SU-DHL-6 (cell line): ENCODE results near the gene RGS3.

Source experiments
- H2AFZ ChIP-seq: fragments of 200-600 bp; sonication (generic); 2 replicates; pipeline ENCODE4 v1.6.1; 2014; ENCODE audit warnings: low read depth, mild to moderate bottlenecking, moderate library complexity, mixed read lengths, antibody characterized with exemption, low read length; ENCODE audit not compliant: severe bottlenecking
- H3F3A ChIP-seq: fragments of 200-600 bp; shearing (Covaris generic); 2 replicates; pipeline ENCODE4 v1.6.0; 2016; ENCODE audit warnings: antibody characterized with exemption, mild to moderate bottlenecking; ENCODE audit not compliant: insufficient read depth
- H3K27ac ChIP-seq: fragments of 200-600 bp; sonication (generic); 2 replicates; pipeline ENCODE4 v1.5.1; 2016; ENCODE audit warnings: low read depth, mild to moderate bottlenecking, low read length, moderate library complexity, mixed read lengths
- H3K27me3 ChIP-seq: fragments of 200-600 bp; sonication (generic), shearing (Covaris generic); 2 replicates; pipeline ENCODE4 v1.6.0; 2014; ENCODE audit warnings: mild to moderate bottlenecking, low read length
- H3K36me3 ChIP-seq: fragments of 200-600 bp; sonication (generic); 2 replicates; pipeline ENCODE4 v1.6.1; 2014; ENCODE audit warnings: mild to moderate bottlenecking, low read length, mixed read lengths
- H3K4me2 ChIP-seq: fragments of 300-600, 200-600 bp; shearing (Covaris generic), sonication (generic); 2 replicates; pipeline ENCODE4 v1.6.0; 2014; ENCODE audit warnings: low read length, low read depth, mild to moderate bottlenecking; ENCODE audit not compliant: poor library complexity, severe bottlenecking
- H3K4me3 ChIP-seq: fragments of 200-600 bp; sonication (generic); 2 replicates; pipeline ENCODE4 v1.5.1; 2014; ENCODE audit warnings: antibody characterized with exemption, low read length, mild to moderate bottlenecking, mixed read lengths; ENCODE audit not compliant: insufficient read depth, poor library complexity, severe bottlenecking
- H3K79me2 ChIP-seq: fragments of 200-600 bp; sonication (generic); 2 replicates; pipeline ENCODE4 v1.6.1; 2014; ENCODE audit warnings: mild to moderate bottlenecking, low read length, moderate library complexity; ENCODE audit not compliant: insufficient read depth
- H3K9ac ChIP-seq: fragments of 200-600 bp; sonication (generic); 2 replicates; pipeline ENCODE4 v1.7.0; 2014; ENCODE audit warnings: mild to moderate bottlenecking, low read length
- H3K9me2 ChIP-seq: fragments of 200-600 bp; sonication (generic); replicated peaks from 2 replicates; pipeline ENCODE4 v1.6.1; 2014; ENCODE audit warnings: low read length; ENCODE audit not compliant: insufficient read depth
- H3K9me3 ChIP-seq: fragments of 200-600 bp; sonication (generic); 2 replicates; pipeline ENCODE4 v1.6.1; 2014; ENCODE audit warnings: low read length, mixed read lengths; ENCODE audit not compliant: insufficient read depth
- H4K20me1 ChIP-seq: fragments of 200-600 bp; sonication (generic); 2 replicates; pipeline ENCODE4 v1.6.1; 2014; ENCODE audit warnings: low read depth, mild to moderate bottlenecking, antibody characterized with exemption, low read length, moderate library complexity, mixed read lengths
- CTCF ChIP-seq: fragments of 200-600 bp; sonication (generic); IDR thresholded peaks from one replicate; pipeline ENCODE4 v1.5.1; 2017; ENCODE audit warnings: antibody characterized with exemption, mild to moderate bottlenecking, low read length, moderate library complexity; ENCODE audit not compliant: insufficient read depth, poor library complexity, severe bottlenecking
- EZH2phosphoT487 ChIP-seq: fragments of 200-600 bp; sonication (generic), shearing (Covaris generic); conservative IDR thresholded peaks from 2 replicates; pipeline ENCODE4 v1.6.1; 2018; ENCODE audit warnings: mild to moderate bottlenecking, antibody characterized with exemption, low read length, moderate library complexity, mixed read lengths

RGS3 gene

GRCh38 chr9:113456235-113456634 is 7.3 kb upstream of the RGS3 start:
- Histone ChIP-seq H3K4me3 (no peak overlapping the region), H4K20me1 (no peaks in the 10 kb centered on the region), H3K79me2 (no peaks in the 10 kb centered on the region), H3K27ac (no peak overlapping the region), H2AFZ (no peak overlapping the region), H3K9ac (no peak overlapping the region), H3K9me3 (no peaks in the 10 kb centered on the region), H3K4me2 (no peak overlapping the region), H3K36me3 (no peaks in the 10 kb centered on the region), H3F3A (no peaks in the 10 kb centered on the region), H3K9me2 (no peaks in the 10 kb centered on the region), H3K27me3 (no peaks in the 10 kb centered on the region)
- TF ChIP-seq EZH2phosphoT487 (no peak), CTCF (no peak)

- no peak for TF ChIP-seq EZH2phosphoT487
- no peak for TF ChIP-seq CTCF
- no peaks in the 10 kb centered on the region for H4K20me1 ChIP-seq
- H2AFZ ChIP-seq, result no peak overlapping the region
- no peaks in the 10 kb centered on the region for H3K9me3 ChIP-seq
- no peaks in the 10 kb centered on the region for H3F3A ChIP-seq
- H3K9ac ChIP-seq, result no peak overlapping the region
- no peaks in the 10 kb centered on the region for H3K27me3 ChIP-seq
- H3K4me2 ChIP-seq, result no peak overlapping the region
- H3K9me2 ChIP-seq, result no peaks in the 10 kb centered on the region
- no peak overlapping the region for H3K4me3 ChIP-seq
- H3K79me2 ChIP-seq, result no peaks in the 10 kb centered on the region
- no peaks in the 10 kb centered on the region for H3K36me3 ChIP-seq
- H3K27ac ChIP-seq, result no peak overlapping the region
Measured at GRCh38 chr9:113461285-113461684, 2.2 kb upstream of the RGS3 start.

GRCh38 chr9:113461943-113462342 is 1.6 kb upstream of the RGS3 start:
- no peak overlapping the region for H3K4me3 ChIP-seq
- H3K36me3 ChIP-seq, result no peaks in the 10 kb centered on the region
- no peaks in the 10 kb centered on the region for H3K79me2 ChIP-seq
- H3K27me3 ChIP-seq, result no peaks in the 10 kb centered on the region
- H3K9me2 ChIP-seq, result no peaks in the 10 kb centered on the region
- H3K9ac ChIP-seq, result no peak overlapping the region
- TF ChIP-seq EZH2phosphoT487 (no peak), CTCF (no peak)
- no peak overlapping the region for H2AFZ ChIP-seq
- no peaks in the 10 kb centered on the region for H3F3A ChIP-seq
- H3K9me3 ChIP-seq, result no peaks in the 10 kb centered on the region
- no peak overlapping the region for H3K4me2 ChIP-seq
- H3K27ac ChIP-seq, result no peak overlapping the region
- no peaks in the 10 kb centered on the region for H4K20me1 ChIP-seq

GRCh38 chr9:113462781-113463286 is 693 bp upstream of the RGS3 start:
- H3K27me3 ChIP-seq, result no peaks in the 10 kb centered on the region
- no peak overlapping the region for H3K27ac ChIP-seq
- H3F3A ChIP-seq, result no peaks in the 10 kb centered on the region
- TF ChIP-seq EZH2phosphoT487, result no peak
- no peak for TF ChIP-seq CTCF
- H3K9me2 ChIP-seq, result no peaks in the 10 kb centered on the region
- H3K36me3 ChIP-seq, result no peaks in the 10 kb centered on the region
- H3K9me3 ChIP-seq, result no peaks in the 10 kb centered on the region
- H3K4me2 ChIP-seq, result no peak overlapping the region
- H3K4me3 ChIP-seq, result no peak overlapping the region
- H4K20me1 ChIP-seq, result no peaks in the 10 kb centered on the region
- no peak overlapping the region for H3K9ac ChIP-seq
- H3K79me2 ChIP-seq, result no peaks in the 10 kb centered on the region
- H2AFZ ChIP-seq, result no peak overlapping the region
